SK-N-SH treated with all-trans-retinoic acid at 6 μM for 48 hours (cell line): Measurements from ENCODE around the gene IFRD2.

Experiments
- ATAC-seq: fragments of 200-7000 bp; cut with Tn5 transposase; 3 replicates; pipeline ENCODE4 v1.9.1; 2020; ENCODE audit warnings: mild to moderate bottlenecking, moderate library complexity
- ARNTL ChIP-seq: fragments of 450-650 bp; formaldehyde crosslinking; IDR thresholded peaks from 2 replicates; pipeline ENCODE4 v1.5.0; 2020; ENCODE audit warnings: low read depth, mild to moderate bottlenecking, moderate library complexity, borderline replicate concordance
- BACH2 ChIP-seq: fragments of 250-450 bp; sonication (Bioruptor Pico); IDR thresholded peaks from 2 replicates; pipeline ENCODE4 v1.9.0; 2021; ENCODE audit warnings: mild to moderate bottlenecking, borderline replicate concordance
- CSDC2 ChIP-seq: fragments of 250-450 bp; sonication (Bioruptor Pico); IDR thresholded peaks from 2 replicates; pipeline ENCODE4 v1.5.0; 2020; ENCODE audit warnings: mild to moderate bottlenecking, moderate library complexity
- ESRRG ChIP-seq: fragments of 250-450 bp; sonication (Bioruptor Pico); IDR thresholded peaks from 2 replicates; pipeline ENCODE4 v1.6.1; 2021; ENCODE audit warnings: mild to moderate bottlenecking
- GLIS3 ChIP-seq: fragments of 250-450 bp; sonication (Bioruptor Pico); IDR thresholded peaks from 2 replicates; pipeline ENCODE4 v1.5.0; 2020; ENCODE audit warnings: mild to moderate bottlenecking, moderate library complexity
- ISL1 ChIP-seq: fragments of 250-450 bp; sonication (Bioruptor Pico); IDR thresholded peaks from 2 replicates; pipeline ENCODE4 v2.1.2; 2022; ENCODE audit warnings: mild to moderate bottlenecking, moderate library complexity
- OSR1 ChIP-seq: fragments of 250-450 bp; sonication (Bioruptor Pico); IDR thresholded peaks from 2 replicates; pipeline ENCODE4 v1.8.0; 2022; ENCODE audit warnings: moderate library complexity, mild to moderate bottlenecking, inconsistent platforms
- SNAI2 ChIP-seq: fragments of 250-450 bp; sonication (Bioruptor Pico); IDR thresholded peaks from 2 replicates; pipeline ENCODE4 v1.5.0; 2020; ENCODE audit warnings: mild to moderate bottlenecking, moderate library complexity
- TOX ChIP-seq: fragments of 250-450 bp; sonication (Bioruptor Pico); IDR thresholded peaks from 2 replicates; pipeline ENCODE4 v1.8.0; 2021; ENCODE audit warnings: mild to moderate bottlenecking, moderate library complexity, borderline replicate concordance
- ZC3H10 ChIP-seq: fragments of 250-450 bp; sonication (Bioruptor Pico); IDR thresholded peaks from 2 replicates; pipeline ENCODE4 v1.5.1; 2021; ENCODE audit warnings: mild to moderate bottlenecking, moderate library complexity
- ZFP3 ChIP-seq: fragments of 250-450 bp; sonication (Bioruptor Pico); IDR thresholded peaks from 2 replicates; pipeline ENCODE4 v1.5.0; 2020; ENCODE audit warnings: mild to moderate bottlenecking, moderate library complexity
- ZFP30 ChIP-seq: fragments of 450-650 bp; formaldehyde crosslinking; IDR thresholded peaks from 2 replicates; pipeline ENCODE4 v1.5.0; 2022; ENCODE audit warnings: mild to moderate bottlenecking, moderate library complexity
- ZNF565 ChIP-seq: fragments of 450-650 bp; formaldehyde crosslinking; conservative IDR thresholded peaks from 2 replicates; pipeline ENCODE4 v1.5.0; 2020; ENCODE audit warnings: low read depth, mild to moderate bottlenecking, moderate library complexity
- ZNF70 ChIP-seq: fragments of 450-650 bp; formaldehyde crosslinking; IDR thresholded peaks from 2 replicates; pipeline ENCODE4 v1.5.0; 2020; ENCODE audit warnings: mild to moderate bottlenecking, moderate library complexity
- ZNF8 ChIP-seq: fragments of 450-650 bp; formaldehyde crosslinking; IDR thresholded peaks from 2 replicates; pipeline ENCODE4 v1.5.0; 2020; ENCODE audit warnings: mild to moderate bottlenecking, moderate library complexity
- TF ChIP-seq, protein P1 (sequence below): fragments of 250-450 bp; sonication (Bioruptor Pico); IDR thresholded peaks from 2 replicates; pipeline ENCODE4 v1.5.0; 2020; ENCODE audit warnings: mild to moderate bottlenecking, moderate library complexity
- TF ChIP-seq, protein P2 (sequence below): fragments of 250-450 bp; sonication (Bioruptor Pico); IDR thresholded peaks from 2 replicates; pipeline ENCODE4 v1.8.0; 2020; ENCODE audit warnings: mild to moderate bottlenecking, moderate library complexity, borderline replicate concordance
- TF ChIP-seq, protein P3 (sequence below): fragments of 250-450 bp; sonication (Bioruptor Pico); IDR thresholded peaks from 2 replicates; pipeline ENCODE4 v1.5.1; 2021; ENCODE audit warnings: mild to moderate bottlenecking, moderate library complexity
- TF ChIP-seq, protein P4 (sequence below): fragments of 250-450 bp; sonication (Bioruptor Pico); IDR thresholded peaks from 2 replicates; pipeline ENCODE4 v1.5.1; 2020; ENCODE audit warnings: low read depth, mild to moderate bottlenecking, moderate library complexity
- TF ChIP-seq, protein P5 (sequence below): fragments of 250-450 bp; sonication (Bioruptor Pico); IDR thresholded peaks from 2 replicates; pipeline ENCODE4 v1.8.0; 2021; ENCODE audit warnings: low read depth, mild to moderate bottlenecking, moderate library complexity, borderline replicate concordance

Gene IFRD2

DNA sequence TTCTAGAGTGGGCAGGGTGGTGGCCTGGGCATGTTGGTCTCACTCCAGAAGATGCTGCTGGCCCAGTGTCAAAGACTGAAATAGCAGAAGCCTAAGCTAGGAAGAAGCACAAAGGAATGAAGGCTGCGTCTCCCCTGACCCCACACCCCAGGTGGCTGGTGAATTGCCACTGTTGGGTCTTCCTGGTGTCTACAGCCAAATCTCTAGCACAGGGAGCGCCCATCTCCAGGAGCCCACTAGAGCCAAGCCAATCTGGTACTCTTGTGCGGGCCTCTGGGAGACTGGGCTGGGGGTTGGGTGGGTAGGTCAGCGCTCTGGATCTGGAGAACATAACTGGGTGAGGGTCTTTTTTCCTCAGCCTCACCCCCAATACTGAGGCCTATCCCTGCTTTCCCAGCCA, 34.9 kb upstream of the IFRD2 start (continued):
- TF ChIP-seq, protein P1, sequence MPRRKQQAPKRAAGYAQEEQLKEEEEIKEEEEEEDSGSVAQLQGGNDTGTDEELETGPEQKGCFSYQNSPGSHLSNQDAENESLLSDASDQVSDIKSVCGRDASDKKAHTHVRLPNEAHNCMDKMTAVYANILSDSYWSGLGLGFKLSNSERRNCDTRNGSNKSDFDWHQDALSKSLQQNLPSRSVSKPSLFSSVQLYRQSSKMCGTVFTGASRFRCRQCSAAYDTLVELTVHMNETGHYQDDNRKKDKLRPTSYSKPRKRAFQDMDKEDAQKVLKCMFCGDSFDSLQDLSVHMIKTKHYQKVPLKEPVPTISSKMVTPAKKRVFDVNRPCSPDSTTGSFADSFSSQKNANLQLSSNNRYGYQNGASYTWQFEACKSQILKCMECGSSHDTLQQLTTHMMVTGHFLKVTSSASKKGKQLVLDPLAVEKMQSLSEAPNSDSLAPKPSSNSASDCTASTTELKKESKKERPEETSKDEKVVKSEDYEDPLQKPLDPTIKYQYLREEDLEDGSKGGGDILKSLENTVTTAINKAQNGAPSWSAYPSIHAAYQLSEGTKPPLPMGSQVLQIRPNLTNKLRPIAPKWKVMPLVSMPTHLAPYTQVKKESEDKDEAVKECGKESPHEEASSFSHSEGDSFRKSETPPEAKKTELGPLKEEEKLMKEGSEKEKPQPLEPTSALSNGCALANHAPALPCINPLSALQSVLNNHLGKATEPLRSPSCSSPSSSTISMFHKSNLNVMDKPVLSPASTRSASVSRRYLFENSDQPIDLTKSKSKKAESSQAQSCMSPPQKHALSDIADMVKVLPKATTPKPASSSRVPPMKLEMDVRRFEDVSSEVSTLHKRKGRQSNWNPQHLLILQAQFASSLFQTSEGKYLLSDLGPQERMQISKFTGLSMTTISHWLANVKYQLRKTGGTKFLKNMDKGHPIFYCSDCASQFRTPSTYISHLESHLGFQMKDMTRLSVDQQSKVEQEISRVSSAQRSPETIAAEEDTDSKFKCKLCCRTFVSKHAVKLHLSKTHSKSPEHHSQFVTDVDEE (CRISPR knock-in tag) = no peak
- no peak for TF ChIP-seq GLIS3 (CRISPR knock-in tag)

DNA sequence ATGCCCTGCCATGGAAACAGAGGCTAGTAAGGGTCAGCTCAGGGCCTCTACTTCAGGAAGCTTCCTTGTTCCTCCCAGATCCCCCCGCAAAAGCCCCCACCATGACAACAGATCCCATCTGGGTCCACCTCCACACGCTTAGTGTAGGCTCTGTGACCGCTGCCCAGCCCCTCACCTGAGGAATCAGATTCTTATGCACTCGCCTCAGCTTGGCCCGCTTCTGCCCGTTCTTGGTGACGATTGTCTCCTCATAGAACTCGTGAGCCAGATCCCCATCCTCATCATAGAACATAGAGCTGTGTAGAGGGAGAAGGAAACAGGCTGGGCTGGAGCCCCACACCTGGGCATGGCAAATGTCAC, 33.9 kb upstream of the IFRD2 start:
- no peak for TF ChIP-seq ZNF565 (CRISPR knock-in tag)
- TF ChIP-seq CSDC2 (CRISPR knock-in tag) = no peak
- TF ChIP-seq ZNF8 = no peak
- TF ChIP-seq, protein P2, sequence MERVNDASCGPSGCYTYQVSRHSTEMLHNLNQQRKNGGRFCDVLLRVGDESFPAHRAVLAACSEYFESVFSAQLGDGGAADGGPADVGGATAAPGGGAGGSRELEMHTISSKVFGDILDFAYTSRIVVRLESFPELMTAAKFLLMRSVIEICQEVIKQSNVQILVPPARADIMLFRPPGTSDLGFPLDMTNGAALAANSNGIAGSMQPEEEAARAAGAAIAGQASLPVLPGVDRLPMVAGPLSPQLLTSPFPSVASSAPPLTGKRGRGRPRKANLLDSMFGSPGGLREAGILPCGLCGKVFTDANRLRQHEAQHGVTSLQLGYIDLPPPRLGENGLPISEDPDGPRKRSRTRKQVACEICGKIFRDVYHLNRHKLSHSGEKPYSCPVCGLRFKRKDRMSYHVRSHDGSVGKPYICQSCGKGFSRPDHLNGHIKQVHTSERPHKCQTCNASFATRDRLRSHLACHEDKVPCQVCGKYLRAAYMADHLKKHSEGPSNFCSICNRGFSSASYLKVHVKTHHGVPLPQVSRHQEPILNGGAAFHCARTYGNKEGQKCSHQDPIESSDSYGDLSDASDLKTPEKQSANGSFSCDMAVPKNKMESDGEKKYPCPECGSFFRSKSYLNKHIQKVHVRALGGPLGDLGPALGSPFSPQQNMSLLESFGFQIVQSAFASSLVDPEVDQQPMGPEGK = no peak
- TF ChIP-seq ZFP30 (CRISPR knock-in tag) = no peak
- TF ChIP-seq, protein P3, sequence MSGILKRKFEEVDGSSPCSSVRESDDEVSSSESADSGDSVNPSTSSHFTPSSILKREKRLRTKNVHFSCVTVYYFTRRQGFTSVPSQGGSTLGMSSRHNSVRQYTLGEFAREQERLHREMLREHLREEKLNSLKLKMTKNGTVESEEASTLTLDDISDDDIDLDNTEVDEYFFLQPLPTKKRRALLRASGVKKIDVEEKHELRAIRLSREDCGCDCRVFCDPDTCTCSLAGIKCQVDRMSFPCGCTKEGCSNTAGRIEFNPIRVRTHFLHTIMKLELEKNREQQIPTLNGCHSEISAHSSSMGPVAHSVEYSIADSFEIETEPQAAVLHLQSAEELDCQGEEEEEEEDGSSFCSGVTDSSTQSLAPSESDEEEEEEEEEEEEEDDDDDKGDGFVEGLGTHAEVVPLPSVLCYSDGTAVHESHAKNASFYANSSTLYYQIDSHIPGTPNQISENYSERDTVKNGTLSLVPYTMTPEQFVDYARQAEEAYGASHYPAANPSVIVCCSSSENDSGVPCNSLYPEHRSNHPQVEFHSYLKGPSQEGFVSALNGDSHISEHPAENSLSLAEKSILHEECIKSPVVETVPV (CRISPR knock-in tag) = no peak
- no peak for TF ChIP-seq ESRRG
- no peak for ATAC-seq

DNA sequence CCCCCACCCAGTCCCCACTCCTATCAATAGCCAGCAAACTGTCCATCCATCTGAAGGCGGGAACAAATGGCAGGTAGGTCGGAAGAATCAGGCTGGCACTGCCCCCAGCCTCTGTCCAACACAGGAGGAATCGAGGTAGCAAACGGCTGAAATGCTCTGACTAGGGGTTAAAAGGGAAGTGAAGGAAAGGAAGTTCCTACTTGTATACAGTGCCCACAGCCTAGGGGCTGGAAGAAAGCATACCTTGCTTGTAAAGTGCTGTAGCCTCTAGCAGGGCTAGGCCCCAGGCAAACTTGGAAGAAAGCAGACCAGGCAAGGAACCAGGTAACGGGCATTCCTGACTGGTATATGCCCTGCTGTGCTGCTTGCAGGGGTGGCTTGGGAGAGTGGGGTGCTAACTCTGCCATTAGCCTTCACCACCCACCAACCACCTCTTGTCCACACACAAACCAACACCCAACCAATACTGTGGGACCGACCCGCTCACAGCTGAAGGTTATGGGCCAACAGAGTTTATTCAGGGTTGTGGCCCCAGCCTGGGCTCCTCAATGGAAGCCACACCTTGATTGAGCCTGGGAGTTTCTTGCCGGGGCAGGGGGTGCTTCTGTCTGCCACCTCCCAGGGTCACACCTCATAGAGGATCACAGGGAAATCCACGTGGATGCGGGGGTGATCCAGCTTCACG, 33.4 kb upstream of the IFRD2 start:
- TF ChIP-seq GLIS3 (CRISPR knock-in tag) = no peak
- TF ChIP-seq BACH2 (CRISPR knock-in tag) = no peak
- TF ChIP-seq, protein P4, sequence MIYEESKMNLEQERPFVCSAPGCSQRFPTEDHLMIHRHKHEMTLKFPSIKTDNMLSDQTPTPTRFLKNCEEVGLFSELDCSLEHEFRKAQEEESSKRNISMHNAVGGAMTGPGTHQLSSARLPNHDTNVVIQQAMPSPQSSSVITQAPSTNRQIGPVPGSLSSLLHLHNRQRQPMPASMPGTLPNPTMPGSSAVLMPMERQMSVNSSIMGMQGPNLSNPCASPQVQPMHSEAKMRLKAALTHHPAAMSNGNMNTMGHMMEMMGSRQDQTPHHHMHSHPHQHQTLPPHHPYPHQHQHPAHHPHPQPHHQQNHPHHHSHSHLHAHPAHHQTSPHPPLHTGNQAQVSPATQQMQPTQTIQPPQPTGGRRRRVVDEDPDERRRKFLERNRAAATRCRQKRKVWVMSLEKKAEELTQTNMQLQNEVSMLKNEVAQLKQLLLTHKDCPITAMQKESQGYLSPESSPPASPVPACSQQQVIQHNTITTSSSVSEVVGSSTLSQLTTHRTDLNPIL (CRISPR knock-in tag) = no peak
- TF ChIP-seq, protein P5, sequence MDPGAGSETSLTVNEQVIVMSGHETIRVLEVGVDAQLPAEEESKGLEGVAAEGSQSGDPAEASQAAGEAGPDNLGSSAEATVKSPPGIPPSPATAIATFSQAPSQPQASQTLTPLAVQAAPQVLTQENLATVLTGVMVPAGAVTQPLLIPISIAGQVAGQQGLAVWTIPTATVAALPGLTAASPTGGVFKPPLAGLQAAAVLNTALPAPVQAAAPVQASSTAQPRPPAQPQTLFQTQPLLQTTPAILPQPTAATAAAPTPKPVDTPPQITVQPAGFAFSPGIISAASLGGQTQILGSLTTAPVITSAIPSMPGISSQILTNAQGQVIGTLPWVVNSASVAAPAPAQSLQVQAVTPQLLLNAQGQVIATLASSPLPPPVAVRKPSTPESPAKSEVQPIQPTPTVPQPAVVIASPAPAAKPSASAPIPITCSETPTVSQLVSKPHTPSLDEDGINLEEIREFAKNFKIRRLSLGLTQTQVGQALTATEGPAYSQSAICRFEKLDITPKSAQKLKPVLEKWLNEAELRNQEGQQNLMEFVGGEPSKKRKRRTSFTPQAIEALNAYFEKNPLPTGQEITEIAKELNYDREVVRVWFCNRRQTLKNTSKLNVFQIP (CRISPR knock-in tag) = no peak
- no peak for TF ChIP-seq ISL1 (CRISPR knock-in tag)
- no peak for TF ChIP-seq TOX (CRISPR knock-in tag)
- no peak for ATAC-seq

DNA sequence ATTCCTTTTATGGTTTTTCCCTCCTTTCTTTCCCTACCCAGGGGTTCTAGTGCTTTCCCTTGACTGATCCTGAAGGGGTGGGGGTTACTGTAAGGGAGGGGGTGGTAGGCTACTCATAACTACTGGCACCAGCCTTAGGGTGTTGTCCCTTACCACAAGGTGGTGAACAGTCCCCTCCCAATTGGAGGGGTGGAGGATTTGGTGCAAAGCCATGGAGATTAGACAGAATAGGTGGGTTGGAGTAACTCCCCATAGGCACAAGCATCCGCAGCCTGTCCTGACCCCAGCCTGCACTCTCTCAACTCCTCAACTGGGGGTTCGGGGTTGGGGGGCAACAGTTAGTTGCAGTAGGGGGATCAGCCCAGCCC, 32.9 kb upstream of the IFRD2 start:
- TF ChIP-seq ESRRG (no peak), ZFP3 (no peak), SNAI2 (CRISPR knock-in tag) (no peak), ZNF70 (CRISPR knock-in tag) (no peak), TOX (CRISPR knock-in tag) (no peak), GLIS3 (CRISPR knock-in tag) (no peak), ISL1 (CRISPR knock-in tag) (no peak), ZC3H10 (no peak), OSR1 (CRISPR knock-in tag) (no peak), ARNTL (no peak), ZFP30 (CRISPR knock-in tag) (no peak)
- TF ChIP-seq, protein P2 = no peak
- TF ChIP-seq, protein P5 (CRISPR knock-in tag) = no peak
- TF ChIP-seq, protein P3 (CRISPR knock-in tag) = no peak
- TF ChIP-seq, all 23 proteins: peak for 0
- ATAC-seq = no peak
